ENCODE data around the gene SLC37A2. TPM values are rescaled to one million over a fixed set of nuclear protein-coding genes. Genes with fewer than 3 reads are reported as not detected.

Gene SLC37A2
- total RNA-seq, 1 experiment from 2014 or later = 2.2 TPM

- peaks cover 8% of the 10 kb centered on the region; the same call in 1 of the 2 replicates for H3K4me1 Mint-ChIP-seq
- ATAC-seq = peak; percentile 6; the same call in 1 of the 2 replicates
- ChIA-PET CTCF (interaction anchor here (1.3 to 2.1 kb wide), 6 partner anchors 15 to 342 kb away, joined by 3 to 14 read pairs (median 5); no protein-coding TSS in a partner anchor), POLR2A (interaction anchor here (0.6 to 1.4 kb wide), 2 partner anchors 108 to 296 kb away, joined by 3 read pairs; partner anchors contain the start of gene CCDC15)
- no peak for DNase-seq (ENCODE audit: low spot score)
- H3K27ac Mint-ChIP-seq = no peak overlapping the region
- H3K9me3 Mint-ChIP-seq = no peaks in the 10 kb centered on the region
- H3K36me3 Mint-ChIP-seq = no peaks in the 10 kb centered on the region
- peak overlapping the region; percentile 77 for H3K4me3 Mint-ChIP-seq
- peaks cover 59% of the 10 kb centered on the region for H3K27me3 Mint-ChIP-seq (ENCODE audit: low read depth)
- TF ChIP-seq ZNF263 (CRISPR knock-in tag; IDR thresholded peaks at IDR 0.05; ENCODE audit: low read depth) (no peak), TEAD4 (CRISPR knock-in tag; IDR thresholded peaks at IDR 0.05) (no peak), STAT6 (CRISPR knock-in tag; conservative IDR thresholded peaks at IDR 0.05; ENCODE audit: low read depth) (no peak)
- TF ChIP-seq, protein P1, sequence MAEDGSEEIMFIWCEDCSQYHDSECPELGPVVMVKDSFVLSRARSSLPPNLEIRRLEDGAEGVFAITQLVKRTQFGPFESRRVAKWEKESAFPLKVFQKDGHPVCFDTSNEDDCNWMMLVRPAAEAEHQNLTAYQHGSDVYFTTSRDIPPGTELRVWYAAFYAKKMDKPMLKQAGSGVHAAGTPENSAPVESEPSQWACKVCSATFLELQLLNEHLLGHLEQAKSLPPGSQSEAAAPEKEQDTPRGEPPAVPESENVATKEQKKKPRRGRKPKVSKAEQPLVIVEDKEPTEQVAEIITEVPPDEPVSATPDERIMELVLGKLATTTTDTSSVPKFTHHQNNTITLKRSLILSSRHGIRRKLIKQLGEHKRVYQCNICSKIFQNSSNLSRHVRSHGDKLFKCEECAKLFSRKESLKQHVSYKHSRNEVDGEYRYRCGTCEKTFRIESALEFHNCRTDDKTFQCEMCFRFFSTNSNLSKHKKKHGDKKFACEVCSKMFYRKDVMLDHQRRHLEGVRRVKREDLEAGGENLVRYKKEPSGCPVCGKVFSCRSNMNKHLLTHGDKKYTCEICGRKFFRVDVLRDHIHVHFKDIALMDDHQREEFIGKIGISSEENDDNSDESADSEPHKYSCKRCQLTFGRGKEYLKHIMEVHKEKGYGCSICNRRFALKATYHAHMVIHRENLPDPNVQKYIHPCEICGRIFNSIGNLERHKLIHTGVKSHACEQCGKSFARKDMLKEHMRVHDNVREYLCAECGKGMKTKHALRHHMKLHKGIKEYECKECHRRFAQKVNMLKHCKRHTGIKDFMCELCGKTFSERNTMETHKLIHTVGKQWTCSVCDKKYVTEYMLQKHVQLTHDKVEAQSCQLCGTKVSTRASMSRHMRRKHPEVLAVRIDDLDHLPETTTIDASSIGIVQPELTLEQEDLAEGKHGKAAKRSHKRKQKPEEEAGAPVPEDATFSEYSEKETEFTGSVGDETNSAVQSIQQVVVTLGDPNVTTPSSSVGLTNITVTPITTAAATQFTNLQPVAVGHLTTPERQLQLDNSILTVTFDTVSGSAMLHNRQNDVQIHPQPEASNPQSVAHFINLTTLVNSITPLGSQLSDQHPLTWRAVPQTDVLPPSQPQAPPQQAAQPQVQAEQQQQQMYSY (CRISPR knock-in tag; IDR thresholded peaks at IDR 0.05) = no peak
Observed at GRCh38 chr11:125062218-125062930, 731 bp upstream of the SLC37A2 start.

DNA sequence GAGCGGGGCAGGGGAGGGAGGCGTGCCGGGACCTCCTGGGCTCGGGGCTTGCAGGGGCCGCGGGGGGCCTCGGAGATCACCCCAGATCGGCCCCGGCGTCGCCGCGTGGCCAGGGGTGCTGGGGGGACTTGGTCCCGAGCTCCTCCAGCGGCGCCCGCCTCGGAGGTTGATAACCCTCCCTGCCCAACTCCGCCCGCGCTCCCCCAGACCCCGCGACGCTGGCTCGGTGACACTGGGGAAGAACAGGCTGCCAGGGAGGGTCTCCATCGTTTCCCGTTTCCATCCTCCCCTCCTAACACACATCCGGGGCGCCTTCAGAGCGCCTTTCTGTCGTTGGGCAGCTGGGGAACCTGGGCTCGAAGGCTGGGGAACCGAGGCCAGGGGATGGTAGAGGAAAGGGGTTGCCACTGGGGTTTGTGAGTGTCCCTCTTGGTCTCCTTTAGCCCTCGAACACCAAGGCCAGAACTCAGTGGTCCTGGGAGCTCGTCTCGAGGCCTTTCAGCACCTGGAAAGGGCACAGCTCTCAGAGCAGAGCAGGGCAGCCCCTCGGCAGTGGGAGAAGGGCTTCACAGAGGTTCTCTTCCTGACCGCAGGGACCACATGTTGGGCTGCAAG lies 431 bp downstream of the SLC37A2 start:
- no peak overlapping the region for H3K27ac Mint-ChIP-seq
- DNase-seq (ENCODE audit: low spot score) = peak; percentile 43
- ChIA-PET CTCF (interaction anchor here (0.8 to 2.1 kb wide), 12 partner anchors 12 to 366 kb away, joined by 3 to 14 read pairs (median 6); no protein-coding TSS in a partner anchor), POLR2A (interaction anchor here (1.4 kb wide), 1 partner anchor 110 kb away, joined by 3 read pairs; the partner anchor contains the start of gene CCDC15)
- peak overlapping the region; percentile 77 for H3K4me3 Mint-ChIP-seq
- H3K36me3 Mint-ChIP-seq = no peaks in the 10 kb centered on the region
- peaks cover 59% of the 10 kb centered on the region for H3K27me3 Mint-ChIP-seq (ENCODE audit: low read depth)
- peaks cover 8% of the 10 kb centered on the region; the same call in 1 of the 2 replicates for H3K4me1 Mint-ChIP-seq
- ATAC-seq = peak; percentile 57
- no peaks in the 10 kb centered on the region for H3K9me3 Mint-ChIP-seq
- TF ChIP-seq ZNF423 (CRISPR knock-in tag; IDR thresholded peaks at IDR 0.05) = 0 out of 2 replicates have a peak, but pooled peaks have one; percentile 1
- TF ChIP-seq, protein P2, sequence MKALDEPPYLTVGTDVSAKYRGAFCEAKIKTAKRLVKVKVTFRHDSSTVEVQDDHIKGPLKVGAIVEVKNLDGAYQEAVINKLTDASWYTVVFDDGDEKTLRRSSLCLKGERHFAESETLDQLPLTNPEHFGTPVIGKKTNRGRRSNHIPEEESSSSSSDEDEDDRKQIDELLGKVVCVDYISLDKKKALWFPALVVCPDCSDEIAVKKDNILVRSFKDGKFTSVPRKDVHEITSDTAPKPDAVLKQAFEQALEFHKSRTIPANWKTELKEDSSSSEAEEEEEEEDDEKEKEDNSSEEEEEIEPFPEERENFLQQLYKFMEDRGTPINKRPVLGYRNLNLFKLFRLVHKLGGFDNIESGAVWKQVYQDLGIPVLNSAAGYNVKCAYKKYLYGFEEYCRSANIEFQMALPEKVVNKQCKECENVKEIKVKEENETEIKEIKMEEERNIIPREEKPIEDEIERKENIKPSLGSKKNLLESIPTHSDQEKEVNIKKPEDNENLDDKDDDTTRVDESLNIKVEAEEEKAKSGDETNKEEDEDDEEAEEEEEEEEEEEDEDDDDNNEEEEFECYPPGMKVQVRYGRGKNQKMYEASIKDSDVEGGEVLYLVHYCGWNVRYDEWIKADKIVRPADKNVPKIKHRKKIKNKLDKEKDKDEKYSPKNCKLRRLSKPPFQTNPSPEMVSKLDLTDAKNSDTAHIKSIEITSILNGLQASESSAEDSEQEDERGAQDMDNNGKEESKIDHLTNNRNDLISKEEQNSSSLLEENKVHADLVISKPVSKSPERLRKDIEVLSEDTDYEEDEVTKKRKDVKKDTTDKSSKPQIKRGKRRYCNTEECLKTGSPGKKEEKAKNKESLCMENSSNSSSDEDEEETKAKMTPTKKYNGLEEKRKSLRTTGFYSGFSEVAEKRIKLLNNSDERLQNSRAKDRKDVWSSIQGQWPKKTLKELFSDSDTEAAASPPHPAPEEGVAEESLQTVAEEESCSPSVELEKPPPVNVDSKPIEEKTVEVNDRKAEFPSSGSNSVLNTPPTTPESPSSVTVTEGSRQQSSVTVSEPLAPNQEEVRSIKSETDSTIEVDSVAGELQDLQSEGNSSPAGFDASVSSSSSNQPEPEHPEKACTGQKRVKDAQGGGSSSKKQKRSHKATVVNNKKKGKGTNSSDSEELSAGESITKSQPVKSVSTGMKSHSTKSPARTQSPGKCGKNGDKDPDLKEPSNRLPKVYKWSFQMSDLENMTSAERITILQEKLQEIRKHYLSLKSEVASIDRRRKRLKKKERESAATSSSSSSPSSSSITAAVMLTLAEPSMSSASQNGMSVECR (CRISPR knock-in tag; IDR thresholded peaks at IDR 0.05; ENCODE audit: borderline replicate concordance) = 0 out of 2 replicates have a peak, but pooled peaks have one; percentile 56
- TF ChIP-seq SMAD3 (CRISPR knock-in tag; IDR thresholded peaks at IDR 0.05; ENCODE audit: borderline replicate concordance) = no peak
- TF ChIP-seq TEAD1 (CRISPR knock-in tag; IDR thresholded peaks at IDR 0.05) = 0 out of 2 replicates have a peak, but pooled peaks have one; percentile 5
- TF ChIP-seq SMAD4 (CRISPR knock-in tag; IDR thresholded peaks at IDR 0.05) = no peak
- 0 out of 2 replicates have a peak, but pooled peaks have one; percentile 33 for TF ChIP-seq MYBL2 (CRISPR knock-in tag; IDR thresholded peaks at IDR 0.05)
- peak; percentile 48; the same call in 1 of the 2 replicates for TF ChIP-seq MAX (CRISPR knock-in tag; IDR thresholded peaks at IDR 0.05)
- no peak for TF ChIP-seq ETV6 (CRISPR knock-in tag; IDR thresholded peaks at IDR 0.05)
- no peak for TF ChIP-seq CREM (CRISPR knock-in tag; IDR thresholded peaks at IDR 0.05)
- TF ChIP-seq, protein P1 (CRISPR knock-in tag; IDR thresholded peaks at IDR 0.05) = no peak
- TF ChIP-seq KAT7 (CRISPR knock-in tag; IDR thresholded peaks at IDR 0.05; ENCODE audit: borderline replicate concordance) = peak; percentile 38; the same call in 1 of the 2 replicates

All from WTC11 (cell line).